GM21381 (cell line): Measurements from ENCODE around the gene TERT.

Experiments
- ATAC-seq: cut with Tn5 transposase; IDR thresholded peaks from one replicate; pipeline ENCODE4 v1.9.1; 2021; ENCODE audit warnings: mild to moderate bottlenecking, moderate library complexity; ENCODE audit not compliant: unreplicated experiment

TERT gene

GRCh38 chr5:1265026-1265425 lies 29.8 kb downstream of the TERT start:
- ATAC-seq = no peak

GRCh38 chr5:1264211-1264610 lies 30.7 kb downstream of the TERT start:
- ATAC-seq = no peak

- no peak for ATAC-seq
Observed at GRCh38 chr5:1262381-1262780, 32.5 kb downstream of the TERT start.

GRCh38 chr5:1261643-1262042 lies 33.2 kb downstream of the TERT start:
- no peak for ATAC-seq

- ATAC-seq = no peak
Observed at GRCh38 chr5:1259806-1260480, 34.9 kb downstream of the TERT start.

GRCh38 chr5:1257841-1258240 lies 37.0 kb downstream of the TERT start:
- no peak for ATAC-seq

- no peak for ATAC-seq
Observed at GRCh38 chr5:1257363-1257762, 37.5 kb downstream of the TERT start.

- ATAC-seq = no peak
Observed at GRCh38 chr5:1256776-1257175, 38.1 kb downstream of the TERT start.

- ATAC-seq = no peak
Observed at GRCh38 chr5:1255081-1255561, 39.7 kb downstream of the TERT start.

- no peak for ATAC-seq
Observed at GRCh38 chr5:1254196-1254595, 40.7 kb downstream of the TERT start.

GRCh38 chr5:1253456-1254105 lies 41.3 kb downstream of the TERT start:
- ATAC-seq = no peak

- ATAC-seq = no peak
Observed at GRCh38 chr5:1252681-1253080, 42.2 kb downstream of the TERT start.

GRCh38 chr5:1251678-1252580 lies 42.9 kb downstream of the TERT start:
- no peak for ATAC-seq

- no peak for ATAC-seq
Observed at GRCh38 chr5:1249366-1250280, 45.2 kb downstream of the TERT start.

GRCh38 chr5:1247811-1248210 lies 47.1 kb downstream of the TERT start:
- ATAC-seq = no peak

GRCh38 chr5:1246711-1247431 lies 48.0 kb downstream of the TERT start:
- no peak for ATAC-seq

- ATAC-seq = no peak
Observed at GRCh38 chr5:1245905-1246576, 48.8 kb downstream of the TERT start.

GRCh38 chr5:1244976-1245375 lies 49.9 kb downstream of the TERT start:
- ATAC-seq = no peak

GRCh38 chr5:1244255-1244654 lies 50.6 kb downstream of the TERT start:
- no peak for ATAC-seq
